Measurements from ENCODE around the gene INTS15.

DNA sequence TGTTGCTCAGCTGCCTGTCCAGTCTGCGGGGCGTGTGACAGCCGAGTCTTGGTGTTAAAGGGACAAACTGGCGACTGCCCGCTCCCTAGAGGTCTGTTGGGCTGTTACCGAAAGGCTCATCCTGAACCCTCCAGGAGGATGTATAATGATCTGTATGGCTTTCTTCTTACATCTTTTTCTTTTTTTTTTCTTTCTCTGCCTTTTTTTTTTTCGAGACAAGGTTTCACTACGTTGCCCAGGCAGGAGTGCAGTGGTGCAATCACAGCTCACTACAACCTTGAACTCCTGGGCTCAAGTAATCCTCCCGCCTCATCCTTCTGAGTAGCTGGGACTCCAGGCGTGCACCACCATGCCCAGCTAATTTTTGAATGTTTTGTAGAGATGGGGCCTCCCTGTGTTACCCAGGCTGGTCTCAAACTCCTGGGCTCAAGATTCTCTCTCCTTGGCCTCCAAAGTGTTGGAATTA lies 857 bp downstream of the INTS15 start:
- TF ChIP-seq POLR2A (IDR thresholded peaks at IDR 0.05) (no peak), CTCF (IDR thresholded peaks at IDR 0.05) (no peak)

All from heart left ventricle (tissue), 13 donors.